ENCODE measurements around the gene LIMS3.
"Not testable (repeated sequence)": the region's sequence is repeated elsewhere in the genome, so short reads cannot be mapped to it uniquely, and the experiment has no call there.

LIMS3 gene

DNA sequence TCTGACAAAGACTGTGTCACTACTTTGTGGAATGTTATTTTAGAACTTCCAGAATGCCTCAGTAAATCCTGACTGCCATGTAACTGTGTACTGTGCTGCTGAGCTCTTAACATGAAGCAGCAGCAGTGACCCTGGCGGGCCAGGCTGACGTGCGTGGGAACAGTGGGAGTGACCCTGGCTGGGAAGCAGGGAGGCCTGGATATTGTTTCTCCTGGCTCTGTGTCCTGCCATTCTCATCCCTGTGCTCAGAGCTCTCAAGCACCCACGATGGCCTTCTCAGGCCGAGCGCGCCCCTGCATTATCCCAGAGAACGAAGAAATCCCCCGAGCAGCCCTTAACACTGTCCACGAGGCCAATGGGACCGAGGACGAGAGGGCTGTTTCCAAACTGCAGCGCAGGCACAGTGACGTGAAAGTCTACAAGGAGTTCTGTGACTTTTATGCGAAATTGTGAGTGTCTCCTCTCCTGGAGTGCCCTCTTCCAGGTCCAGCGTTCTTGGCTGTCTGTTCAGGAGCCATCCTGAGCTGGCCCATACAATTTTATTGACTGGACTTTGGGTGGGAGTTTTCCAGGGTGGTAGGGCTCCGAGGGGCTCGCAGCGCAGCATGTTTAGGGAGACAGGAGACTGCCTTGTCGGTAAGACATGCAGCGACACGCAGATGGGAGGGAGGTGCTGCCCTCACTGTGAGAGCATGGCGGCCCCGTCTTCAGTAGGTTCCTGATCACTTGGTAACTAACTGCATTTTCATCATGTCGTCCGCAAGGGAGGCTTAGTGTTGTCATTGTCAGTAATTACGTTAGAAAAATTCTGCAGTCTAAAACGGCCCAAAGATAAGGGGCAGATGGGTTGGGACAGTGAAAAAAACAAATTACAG is at the start of gene LIMS3:
LIMS3 (plus strand) TSS at position 227 of the 875 bp plus-strand sequence; CDS start at position 268, 41 bp downstream.
- not testable (repeated sequence) for DNase-seq (ENCODE audit: low read depth); H3K4me3 ChIP-seq (ENCODE audit: low read length)

DNA sequence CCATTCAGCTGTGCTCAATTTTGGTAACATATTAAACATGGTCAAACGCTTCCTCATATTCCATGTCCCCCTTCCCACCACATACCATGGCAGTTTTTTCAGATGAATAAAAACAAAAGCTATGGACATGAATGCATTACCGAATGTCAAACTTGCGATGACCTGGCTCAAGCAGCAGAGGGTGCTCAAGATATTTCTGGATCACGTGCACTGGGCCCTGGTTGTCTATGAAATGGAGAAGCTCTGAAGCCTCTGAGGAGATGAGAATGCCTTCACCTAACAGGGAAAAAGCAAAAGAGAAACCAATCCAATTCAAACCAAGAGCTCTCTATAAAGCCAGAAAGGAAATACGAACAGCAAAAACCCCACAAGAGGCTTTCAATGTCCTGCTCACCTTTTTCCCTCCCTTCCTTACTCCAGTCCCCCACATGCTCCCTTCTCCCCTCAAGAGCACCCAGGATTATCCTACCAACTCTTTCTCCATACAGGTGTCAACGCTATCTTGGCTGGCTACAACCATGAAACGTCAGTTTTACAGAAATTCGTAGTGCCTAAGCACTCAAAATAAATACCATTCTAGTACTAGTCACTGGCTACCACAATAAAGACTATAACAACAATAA is 27.2 kb upstream of the LIMS3 start:
- H3K4me3 ChIP-seq (ENCODE audit: low read length); DNase-seq (ENCODE audit: low read depth): not testable (repeated sequence)

GRCh38 chr2:109876625-109877024 is 21.9 kb upstream of the LIMS3 start:
- DNase-seq (ENCODE audit: low read depth); H3K4me3 ChIP-seq (ENCODE audit: low read length): not testable (repeated sequence)

GRCh38 chr2:109882112-109882511 is 16.4 kb upstream of the LIMS3 start:
- not testable (repeated sequence) for H3K4me3 ChIP-seq (ENCODE audit: low read length); DNase-seq (ENCODE audit: low read depth)

- not testable (repeated sequence) for H3K4me3 ChIP-seq (ENCODE audit: low read length); DNase-seq (ENCODE audit: low read depth)
Measured at GRCh38 chr2:109888414-109888813, 10.1 kb upstream of the LIMS3 start.

DNA sequence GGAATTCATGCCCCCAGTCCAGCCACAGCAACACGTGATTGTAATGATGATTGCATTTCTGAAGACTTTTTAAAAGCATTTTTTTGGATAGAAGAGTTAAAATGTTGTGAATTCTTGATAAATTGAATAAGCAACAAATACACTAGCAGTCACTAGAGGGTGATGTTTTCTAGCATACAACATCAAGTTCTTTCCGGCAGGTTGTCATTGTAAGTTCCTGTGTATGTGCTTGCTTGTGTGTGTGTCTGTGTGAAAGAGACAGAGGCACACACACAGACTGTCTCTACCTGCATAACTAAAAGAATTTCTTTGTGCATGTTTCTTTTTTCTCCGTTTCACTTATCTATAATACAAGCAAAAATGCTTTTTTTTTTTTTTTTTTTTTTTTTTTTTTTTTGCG is 8.6 kb upstream of the LIMS3 start:
- DNase-seq (ENCODE audit: low read depth): not testable (repeated sequence)

DNA sequence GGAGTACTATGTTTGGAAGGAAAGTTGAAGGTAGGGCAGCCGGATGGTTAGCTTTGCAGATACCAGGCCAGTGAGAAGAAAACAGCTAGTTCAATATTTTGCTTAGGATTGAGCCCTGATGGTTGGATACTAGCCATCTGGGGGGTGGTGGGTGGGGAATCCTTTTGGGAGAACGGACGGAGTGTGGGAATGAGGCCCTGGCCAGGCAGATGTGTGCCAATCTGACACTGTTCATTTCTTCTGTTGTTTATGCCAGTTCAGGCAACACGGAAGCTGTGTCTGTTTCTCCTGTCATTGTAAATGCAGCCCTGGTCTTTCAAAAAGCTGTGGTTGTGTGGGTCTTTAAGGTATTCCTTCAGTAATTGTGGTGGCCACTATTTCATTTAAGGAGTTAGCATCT is 7.5 kb upstream of the LIMS3 start:
- DNase-seq (ENCODE audit: low read depth): not testable (repeated sequence)

More for the DNA sequence above, 8.6 kb upstream of the LIMS3 start:
- H3K4me3 ChIP-seq (ENCODE audit: low read length): not testable (repeated sequence)

GRCh38 chr2:109893736-109894135 is 4.8 kb upstream of the LIMS3 start:
- H3K4me3 ChIP-seq (ENCODE audit: low read length); DNase-seq (ENCODE audit: low read depth): not testable (repeated sequence)

More for the DNA sequence above, 7.5 kb upstream of the LIMS3 start:
- H3K4me3 ChIP-seq (ENCODE audit: low read length): not testable (repeated sequence)

DNA sequence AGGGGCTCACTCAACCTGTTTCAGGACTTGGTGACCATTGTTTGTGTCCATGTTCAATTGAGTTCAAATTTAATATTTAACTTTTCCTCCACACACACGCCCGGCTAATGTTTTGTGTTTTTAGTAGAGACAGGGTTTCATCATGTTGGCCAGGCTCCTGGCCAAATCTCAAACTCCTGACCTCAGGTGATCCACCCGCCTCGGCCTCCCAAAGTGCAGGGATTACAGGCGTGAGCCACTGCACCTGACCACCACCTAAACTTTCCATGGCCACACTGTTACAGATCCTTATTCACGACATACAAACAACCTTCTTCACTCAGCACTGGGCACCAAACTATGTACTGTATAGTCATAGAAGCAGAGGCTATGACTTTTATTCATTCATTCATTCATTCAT is 4.3 kb upstream of the LIMS3 start:
- not testable (repeated sequence) for H3K4me3 ChIP-seq (ENCODE audit: low read length); DNase-seq (ENCODE audit: low read depth)

GRCh38 chr2:109895090-109895869 is 3.2 kb upstream of the LIMS3 start:
- DNase-seq (ENCODE audit: low read depth); H3K4me3 ChIP-seq (ENCODE audit: low read length): not testable (repeated sequence)

DNA sequence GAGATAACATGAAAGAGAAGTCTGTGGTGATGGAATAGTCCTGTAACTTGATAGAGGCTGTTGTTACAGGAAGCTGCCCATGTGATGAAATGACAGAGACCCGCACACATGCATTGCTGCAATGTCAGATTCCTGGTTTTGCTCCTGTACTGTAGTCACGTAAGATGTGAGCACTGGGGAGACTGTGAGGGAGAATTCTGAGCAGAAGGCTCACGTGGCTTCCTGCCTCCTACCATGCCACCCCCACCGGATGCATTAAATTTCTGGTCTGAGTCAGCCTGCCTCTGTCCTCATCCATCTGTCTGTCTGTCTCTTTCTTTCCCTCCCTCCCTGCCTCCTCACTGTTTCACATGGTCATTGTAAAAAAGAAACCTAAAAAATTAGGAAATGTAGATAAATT is 2.3 kb upstream of the LIMS3 start:
- DNase-seq (ENCODE audit: low read depth); H3K4me3 ChIP-seq (ENCODE audit: low read length): not testable (repeated sequence)

DNA sequence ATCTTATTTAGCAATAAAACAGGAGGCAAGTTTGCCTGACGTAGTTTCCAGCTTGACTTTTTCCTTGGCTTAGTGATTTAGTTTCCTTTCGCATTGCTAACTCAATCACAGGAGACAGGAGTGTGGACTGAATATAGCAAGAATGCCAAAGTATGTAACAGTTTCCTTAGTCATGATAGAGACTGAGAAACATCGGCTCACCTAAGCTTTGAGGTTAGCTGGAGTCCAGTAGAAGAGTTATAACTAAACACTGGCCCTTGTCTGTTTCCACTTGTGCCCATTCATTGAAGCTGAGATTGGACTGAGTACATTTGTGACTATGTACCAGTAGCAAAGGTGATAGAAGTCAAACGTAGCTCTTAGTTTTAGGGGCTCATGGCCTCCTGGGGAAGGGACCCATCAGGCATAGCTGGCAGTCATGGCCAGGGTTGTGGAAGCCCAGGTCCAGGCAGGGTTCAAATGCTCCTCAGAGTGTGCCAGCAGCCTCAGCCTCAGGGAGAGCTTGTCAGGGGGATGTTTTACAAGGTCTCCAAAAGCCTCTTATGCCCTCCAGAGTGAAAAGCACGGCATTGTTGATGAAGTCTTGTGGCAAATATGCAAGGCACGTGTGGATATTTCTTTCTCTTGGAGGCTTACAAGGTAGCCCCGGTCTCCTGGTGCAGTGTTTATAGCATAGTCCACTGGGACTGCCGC is 573 bp upstream of the LIMS3 start:
- not testable (repeated sequence) for DNase-seq (ENCODE audit: low read depth); H3K4me3 ChIP-seq (ENCODE audit: low read length)

GRCh38 chr2:109905796-109906195 is 7.3 kb downstream of the LIMS3 start:
- not testable (repeated sequence) for DNase-seq (ENCODE audit: low read depth); H3K4me3 ChIP-seq (ENCODE audit: low read length)

DNA sequence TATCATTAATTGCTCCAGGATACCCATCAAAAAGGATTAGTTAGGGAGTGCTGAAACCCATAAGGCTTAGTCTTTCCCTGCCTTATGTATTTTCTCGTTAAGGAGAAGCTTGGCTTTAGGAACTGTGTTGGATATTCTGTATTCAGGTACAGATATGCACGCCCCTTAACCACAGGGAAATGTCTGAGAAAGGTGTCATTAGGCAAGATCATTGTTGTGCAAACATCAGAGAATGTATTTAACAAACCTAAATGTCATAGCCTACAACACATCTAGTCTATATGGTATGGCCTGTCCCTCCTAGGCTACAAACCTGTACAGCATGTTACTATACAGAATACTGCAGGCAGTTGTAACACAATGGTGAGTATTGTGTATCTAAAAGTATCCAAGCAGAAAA is 10.1 kb downstream of the LIMS3 start:
- not testable (repeated sequence) for H3K4me3 ChIP-seq (ENCODE audit: low read length); DNase-seq (ENCODE audit: low read depth)

GRCh38 chr2:109910789-109911188 is 12.3 kb downstream of the LIMS3 start:
- DNase-seq (ENCODE audit: low read depth); H3K4me3 ChIP-seq (ENCODE audit: low read length): not testable (repeated sequence)

DNA sequence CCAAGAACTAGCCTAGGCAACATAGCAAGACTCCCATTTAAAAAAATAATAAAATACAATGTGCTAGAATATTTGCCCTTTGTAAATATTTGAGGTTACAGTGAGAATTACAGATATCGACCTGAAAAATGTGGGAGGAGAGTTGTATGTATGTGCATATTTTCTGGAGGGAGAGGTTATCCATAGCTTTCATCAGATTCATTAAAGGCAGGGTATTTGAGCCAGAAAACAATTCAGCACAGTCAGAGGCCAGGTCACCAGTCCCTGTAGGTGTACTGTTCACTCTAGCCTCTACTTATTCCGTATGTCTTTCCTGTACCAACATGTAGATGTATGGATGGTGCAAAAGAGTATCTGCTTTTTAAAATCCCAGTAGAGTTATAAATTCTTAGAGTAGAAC is 15.4 kb downstream of the LIMS3 start:
- DNase-seq (ENCODE audit: low read depth); H3K4me3 ChIP-seq (ENCODE audit: low read length): not testable (repeated sequence)

DNA sequence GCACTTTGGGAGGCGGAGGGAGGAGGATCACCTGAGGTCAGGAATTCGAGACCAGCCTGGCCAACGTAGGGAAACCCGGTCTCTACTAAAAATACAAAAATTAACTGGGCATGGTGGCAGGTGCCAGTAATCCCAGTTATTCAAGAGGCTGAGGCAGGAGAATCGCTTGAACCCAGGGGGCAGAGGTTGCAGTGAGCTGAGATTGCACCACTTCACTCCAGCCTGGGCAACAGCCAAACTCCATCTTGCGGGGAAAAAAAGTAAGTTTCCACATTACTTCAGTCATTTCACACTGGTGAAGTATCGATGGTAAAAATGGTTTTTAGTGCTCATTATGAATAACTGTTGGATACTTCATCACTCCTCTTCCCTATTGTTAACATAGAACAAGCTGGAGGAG is 16.1 kb downstream of the LIMS3 start:
- DNase-seq (ENCODE audit: low read depth); H3K4me3 ChIP-seq (ENCODE audit: low read length): not testable (repeated sequence)

DNA sequence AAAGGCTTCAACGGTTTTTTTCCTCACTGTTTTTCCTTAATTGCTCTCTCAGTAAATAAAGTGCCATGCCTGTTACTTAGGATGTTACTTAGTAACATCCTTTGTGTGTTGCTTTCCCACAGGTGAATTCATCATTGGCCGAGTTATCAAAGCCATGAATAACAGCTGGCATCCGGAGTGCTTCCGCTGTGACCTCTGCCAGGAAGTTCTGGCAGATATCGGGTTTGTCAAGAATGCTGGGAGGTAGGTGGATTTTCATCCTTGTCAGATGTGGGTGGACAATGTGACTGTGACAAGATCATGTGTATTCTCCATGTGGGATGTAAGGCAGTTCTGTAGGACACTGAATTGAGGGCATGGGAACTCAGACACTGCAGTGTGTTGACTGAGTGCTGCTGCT is 17.3 kb downstream of the LIMS3 start:
- H3K4me3 ChIP-seq (ENCODE audit: low read length); DNase-seq (ENCODE audit: low read depth): not testable (repeated sequence)

GRCh38 chr2:109920162-109920561 is 21.7 kb downstream of the LIMS3 start:
- H3K4me3 ChIP-seq (ENCODE audit: low read length); DNase-seq (ENCODE audit: low read depth): not testable (repeated sequence)
